GM23248 (cell line): ENCODE results near the gene NNT. TPM values are rescaled to one million over a fixed set of nuclear protein-coding genes. Genes with fewer than 3 reads are reported as not detected.
"Not testable (repeated sequence)": the region's sequence is repeated elsewhere in the genome, so short reads cannot be mapped to it uniquely, and the experiment has no call there.

ENCODE experiments used
- DNase-seq: peaks from one replicate; pipeline ENCODE4 v3.0.0-alpha.2; 2015
- H2AFZ ChIP-seq: fragments of 200-600 bp; sonication (generic); 2 replicates; pipeline ENCODE4 v1.6.1; 2016; ENCODE audit warnings: antibody characterized with exemption
- H3F3A ChIP-seq: fragments of 200-600 bp; sonication (generic); 2 replicates; pipeline ENCODE4 v1.6.1; 2016; ENCODE audit warnings: mild to moderate bottlenecking, antibody characterized with exemption, mixed run types; ENCODE audit not compliant: insufficient read depth
- H3K27ac ChIP-seq: fragments of 200-600 bp; sonication (generic); 2 replicates; pipeline ENCODE4 v1.5.1; 2016; ENCODE audit warnings: mild to moderate bottlenecking
- H3K27me3 ChIP-seq: fragments of 200-600 bp; sonication (generic); replicated peaks from 2 replicates; pipeline ENCODE4 v1.6.1; 2016; ENCODE audit warnings: mild to moderate bottlenecking; ENCODE audit not compliant: insufficient read depth
- H3K36me3 ChIP-seq: fragments of 200-600 bp; sonication (generic); 2 replicates; pipeline ENCODE4 v1.6.1; 2016; ENCODE audit warnings: low read depth, mild to moderate bottlenecking
- H3K4me1 ChIP-seq: fragments of 200-600 bp; sonication (generic); 2 replicates; pipeline ENCODE4 v1.6.1; 2016; ENCODE audit warnings: mild to moderate bottlenecking; ENCODE audit not compliant: insufficient read depth
- H3K4me2 ChIP-seq: fragments of 200-600 bp; sonication (generic); one replicate; pipeline ENCODE4 v1.6.1; 2016; ENCODE audit warnings: mild to moderate bottlenecking; ENCODE audit not compliant: unreplicated experiment
- H3K4me3 ChIP-seq: fragments of 200-600 bp; sonication (generic); 2 replicates; pipeline ENCODE4 v1.5.1; 2016; ENCODE audit warnings: mild to moderate bottlenecking
- H3K79me2 ChIP-seq: fragments of 200-600 bp; sonication (generic); 2 replicates; pipeline ENCODE4 v1.6.1; 2016; ENCODE audit warnings: mild to moderate bottlenecking; ENCODE audit not compliant: insufficient read depth
- H3K9ac ChIP-seq: fragments of 200-600 bp; sonication (generic); 2 replicates; pipeline ENCODE4 v1.6.1; 2016; ENCODE audit warnings: mild to moderate bottlenecking
- H3K9me2 ChIP-seq: fragments of 200-600 bp; sonication (generic); 2 replicates; pipeline ENCODE4 v1.6.1; 2016; ENCODE audit warnings: mixed run types, mild to moderate bottlenecking, moderate library complexity; ENCODE audit not compliant: insufficient read depth
- H3K9me3 ChIP-seq: fragments of 200-600 bp; sonication (generic); one replicate; pipeline ENCODE4 v1.6.1; 2017; ENCODE audit warnings: low read depth
- H4K20me1 ChIP-seq: fragments of 200-600 bp; sonication (generic); 2 replicates; pipeline ENCODE4 v1.6.0; 2016; ENCODE audit not compliant: insufficient read depth
- EZH2 ChIP-seq: fragments of 200-600 bp; sonication (generic); IDR thresholded peaks from 2 replicates; pipeline ENCODE4 v1.6.1; 2018; ENCODE audit warnings: antibody characterized with exemption, mild to moderate bottlenecking; ENCODE audit not compliant: insufficient read depth, poor library complexity, severe bottlenecking
- EZH2phosphoT487 ChIP-seq: fragments of 200-600 bp; sonication (generic); IDR thresholded peaks from 2 replicates; pipeline ENCODE4 v1.6.1; 2018; ENCODE audit warnings: antibody characterized with exemption, moderate library complexity, mild to moderate bottlenecking, low read depth; ENCODE audit not compliant: insufficient read depth
- WGBS, 2 experiments: methylation state at CpG; one replicate each; pipeline ENCODE4 v1.1.6; 2015 to 2017; ENCODE audit warnings: low lambda C conversion rate in 2 of 2, low coverage in 1 of 2; ENCODE audit errors: missing lambda C conversion rate in 2 of 2; 5-methylcytosine and 5-hydroxymethylcytosine counted together
- in situ Hi-C: fragments of 300-500 bp; cut with MboI; formaldehyde crosslinking; loops from 2 replicates; pipeline ENCODE4 v1.15.0; 2020
- polyA plus RNA-seq: library from polyadenylated mRNA; unstranded; fragments of >200 nt; fragmentation: Nextera tagmentation; extraction: Ambion mirVana; gene quantifications from 2 replicates; pipeline ENCODE4 v1.2.1, GENCODE V29; 2016
- total RNA-seq: library from RNA; depleted of rRNA; stranded (reverse); fragments of >200 nt; shearing (Covaris generic); gene quantifications from 2 replicates; pipeline ENCODE4 v1.2.3, GENCODE V29; 2014

NNT gene
- total and polyA plus RNA-seq, 2 experiments from 2014 or later, result 33.9 to 47.2 TPM

DNA sequence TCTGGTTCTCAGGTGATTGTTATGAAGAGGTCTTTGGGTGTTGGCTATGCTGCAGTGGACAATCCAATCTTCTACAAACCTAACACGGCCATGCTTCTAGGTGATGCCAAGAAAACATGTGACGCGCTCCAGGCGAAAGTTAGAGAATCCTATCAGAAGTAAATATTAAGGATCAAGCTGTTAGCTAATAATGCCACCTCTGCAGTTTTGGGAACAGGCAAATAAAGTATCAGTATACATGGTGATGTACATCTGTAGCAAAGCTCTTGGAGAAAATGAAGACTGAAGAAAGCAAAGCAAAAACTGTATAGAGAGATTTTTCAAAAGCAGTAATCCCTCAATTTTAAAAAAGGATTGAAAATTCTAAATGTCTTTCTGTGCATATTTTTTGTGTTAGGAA is 101.3 kb downstream of the NNT start:
- Histone ChIP-seq H3K9me2 (no peaks in the 10 kb centered on the region), H4K20me1 (no peaks in the 10 kb centered on the region), H2AFZ (no peak overlapping the region), H3K4me3 (no peak overlapping the region), H3K27me3 (no peaks in the 10 kb centered on the region), H3K9me3 (no peaks in the 10 kb centered on the region), H3K79me2 (no peaks in the 10 kb centered on the region), H3K27ac (no peak overlapping the region), H3K9ac (no peak overlapping the region), H3F3A (no peaks in the 10 kb centered on the region), H3K4me1 (no peaks in the 10 kb centered on the region), H3K36me3 (peaks cover 18% of the 10 kb centered on the region; the same call in 1 of the 2 replicates), H3K4me2 (no peak overlapping the region)
- 93 to 94% methylated on average over 4 of the region's 4 CpGs for WGBS, 2 experiments
- no peak for DNase-seq
- TF ChIP-seq EZH2phosphoT487, result no peak
- TF ChIP-seq EZH2, result no peak
- in situ Hi-C loops, result no loop called here

DNA sequence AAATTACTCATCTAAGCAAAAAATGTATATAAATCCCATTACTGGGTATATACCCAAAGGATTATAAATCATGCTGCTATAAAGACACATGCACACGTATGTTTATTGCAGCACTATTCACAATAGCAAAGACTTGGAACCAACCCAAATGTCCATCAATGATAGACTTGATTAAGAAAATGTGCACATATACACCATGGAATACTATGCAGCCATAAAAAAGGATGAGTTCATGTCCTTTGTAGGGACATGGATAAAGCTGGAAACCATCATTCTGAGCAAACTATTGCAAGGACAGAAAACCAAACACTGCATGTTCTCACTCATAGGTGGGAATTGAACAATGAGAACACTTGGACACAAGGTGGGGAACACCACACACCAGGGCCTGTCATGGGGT is 103.6 kb downstream of the NNT start:
- H3K79me2 ChIP-seq, H3K9me2 ChIP-seq, DNase-seq, H3K4me3 ChIP-seq, H3K9me3 ChIP-seq, H2AFZ ChIP-seq, H3K4me2 ChIP-seq, H3K4me1 ChIP-seq, H3K27me3 ChIP-seq, H3K27ac ChIP-seq, H3F3A ChIP-seq, in situ Hi-C loops, H3K9ac ChIP-seq, H4K20me1 ChIP-seq: not testable (repeated sequence)
- 90 to 97% methylated on average over 1 of the region's 1 CpG for WGBS, 2 experiments
- peaks cover 18% of the 10 kb centered on the region; the same call in 1 of the 2 replicates for H3K36me3 ChIP-seq

DNA sequence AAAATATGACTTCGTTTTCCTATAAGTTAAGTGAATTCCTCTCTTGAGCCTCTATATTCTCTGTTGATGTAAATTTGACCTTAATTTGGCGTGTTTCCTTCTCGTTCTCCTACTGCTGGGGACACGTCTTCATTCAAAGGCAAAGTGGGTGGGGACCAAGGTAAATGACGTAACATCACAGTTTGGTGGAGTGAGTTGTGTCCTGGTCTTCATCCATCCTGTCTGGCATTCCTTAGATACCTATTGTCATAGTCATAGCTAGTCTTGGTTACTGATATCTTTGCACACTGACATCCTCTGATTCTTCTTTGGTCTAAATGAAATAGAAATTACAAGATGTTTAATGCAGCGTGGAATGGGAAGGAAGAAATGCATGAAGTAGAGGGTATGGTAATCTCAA is 108.5 kb downstream of the NNT start:
- in situ Hi-C loops, result no loop called here
- no peak overlapping the region for H3K27ac ChIP-seq
- H4K20me1 ChIP-seq, result no peaks in the 10 kb centered on the region
- 90 to 91% methylated on average over 6 of the region's 6 CpGs for WGBS, 2 experiments
- H3K79me2 ChIP-seq, result no peaks in the 10 kb centered on the region
- DNase-seq, result peak; percentile 11
- H3K27me3 ChIP-seq, result no peaks in the 10 kb centered on the region
- H3K36me3 ChIP-seq, result no peaks in the 10 kb centered on the region
- no peak overlapping the region for H2AFZ ChIP-seq
- no peak for TF ChIP-seq EZH2
- no peak for TF ChIP-seq EZH2phosphoT487
- H3K9me3 ChIP-seq, result no peaks in the 10 kb centered on the region
- H3K9me2 ChIP-seq, result no peaks in the 10 kb centered on the region
- peaks cover 5% of the 10 kb centered on the region; the same call in 1 of the 2 replicates for H3K4me1 ChIP-seq
- H3F3A ChIP-seq, result no peaks in the 10 kb centered on the region
- H3K9ac ChIP-seq, result no peak overlapping the region
- H3K4me3 ChIP-seq, result no peak overlapping the region
- peak overlapping the region; percentile 14 for H3K4me2 ChIP-seq

DNA sequence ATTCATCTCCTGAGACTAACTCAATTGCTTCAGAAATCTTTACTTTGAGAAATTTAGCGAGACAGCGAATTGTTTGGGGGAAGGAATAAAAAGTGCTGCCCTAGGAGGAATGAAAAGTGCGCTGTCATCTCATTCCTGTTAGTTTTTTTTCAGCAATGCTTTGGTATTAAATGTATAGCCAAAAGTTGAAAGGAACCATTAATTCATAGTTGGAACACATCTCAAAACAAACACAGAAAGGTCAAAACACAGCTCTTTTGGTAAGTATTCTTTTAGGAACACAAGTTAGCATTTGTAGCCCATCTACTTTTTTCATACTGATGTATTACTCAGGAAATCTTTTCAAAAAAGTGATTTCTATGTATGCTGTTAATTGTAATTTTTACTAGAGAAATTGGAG is 109.1 kb downstream of the NNT start:
- no peak overlapping the region for H2AFZ ChIP-seq
- 97 to 98% methylated on average over 3 of the region's 3 CpGs for WGBS, 2 experiments
- in situ Hi-C loops, result no loop called here
- H3K9me2 ChIP-seq, result no peaks in the 10 kb centered on the region
- no peaks in the 10 kb centered on the region for H3K27me3 ChIP-seq
- no peaks in the 10 kb centered on the region for H4K20me1 ChIP-seq
- TF ChIP-seq EZH2phosphoT487 (no peak), EZH2 (no peak)
- H3K9me3 ChIP-seq, result no peaks in the 10 kb centered on the region
- H3K27ac ChIP-seq, result no peak overlapping the region
- DNase-seq, result no peak
- no peaks in the 10 kb centered on the region for H3K36me3 ChIP-seq
- no peaks in the 10 kb centered on the region for H3F3A ChIP-seq
- H3K9ac ChIP-seq, result no peak overlapping the region
- no peaks in the 10 kb centered on the region for H3K79me2 ChIP-seq
- no peak overlapping the region for H3K4me3 ChIP-seq
- H3K4me1 ChIP-seq, result peaks cover 5% of the 10 kb centered on the region; the same call in 1 of the 2 replicates
- H3K4me2 ChIP-seq, result no peak overlapping the region

DNA sequence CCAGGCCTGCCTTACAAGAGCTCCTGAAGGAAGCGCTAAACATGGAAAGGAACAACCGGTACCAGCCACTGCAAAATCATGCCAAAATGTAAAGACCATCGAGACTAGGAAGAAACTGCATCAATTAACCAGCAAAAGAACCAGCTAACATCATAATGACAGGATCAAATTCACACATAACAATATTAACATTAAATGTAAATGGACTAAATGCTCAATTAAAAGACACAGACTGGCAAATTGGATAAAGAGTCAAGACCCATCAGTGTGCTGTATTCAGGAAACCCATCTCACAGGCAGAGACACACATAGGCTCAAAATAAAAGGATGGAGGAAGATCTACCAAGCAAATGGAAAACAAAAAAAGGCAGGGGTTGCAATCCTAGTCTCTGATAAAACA is 116.8 kb downstream of the NNT start:
- H3K9ac ChIP-seq, DNase-seq, H3F3A ChIP-seq, H3K4me3 ChIP-seq, H3K79me2 ChIP-seq, H3K36me3 ChIP-seq, H3K27ac ChIP-seq, H2AFZ ChIP-seq, H3K9me3 ChIP-seq, H3K4me2 ChIP-seq, H3K9me2 ChIP-seq, in situ Hi-C loops, H4K20me1 ChIP-seq, H3K4me1 ChIP-seq, H3K27me3 ChIP-seq: not testable (repeated sequence)
- WGBS, 2 experiments, result 77 to 81% methylated on average over 3 of the region's 3 CpGs
